Vagina (tissue), 2 donors: ENCODE data around the gene AACS. TPM values are rescaled to one million over a fixed set of nuclear protein-coding genes. Genes with fewer than 3 reads are reported as not detected.
"Not testable (repeated sequence)": the region's sequence is repeated elsewhere in the genome, so short reads cannot be mapped to it uniquely, and the experiment has no call there.

ENCODE experiments used
- DNase-seq, 2 donors: peaks; one replicate each; pipeline ENCODE4 v3.0.0-alpha.2; 2017; ENCODE audit errors: extremely low spot score in 2 of 2
- H3K27ac ChIP-seq: fragments of 200-600 bp; sonication (generic); one replicate; pipeline ENCODE4 v1.5.1; 2019
- H3K27me3 ChIP-seq: fragments of 200-600 bp; sonication (generic); one replicate; pipeline ENCODE4 v1.5.1; 2019
- H3K36me3 ChIP-seq, 2 donors: fragments of 200-600 bp; sonication (generic); one replicate each; pipeline ENCODE4 v1.5.1; 2017 to 2019
- H3K4me1 ChIP-seq: fragments of 200-600 bp; sonication (generic); one replicate; pipeline ENCODE4 v1.5.1; 2019
- H3K4me3 ChIP-seq, 2 donors: fragments of 200-600 bp; sonication (generic); 1 replicate in 1 of 2; 2 replicates in 1 of 2; pipeline ENCODE4 v1.5.1; 2016 to 2019
- H3K9me3 ChIP-seq: fragments of 200-600 bp; sonication (generic); one replicate; pipeline ENCODE4 v1.5.1; 2019
- CTCF ChIP-seq, 3 experiments: fragments of 450-650 bp in 2 of 3; fragments of 200-600 bp in 1 of 3; sonication (generic) in 1 of 3; IDR thresholded peaks; one replicate each; pipeline ENCODE4 v1.5.1; 2017 to 2019; ENCODE audit warnings: antibody characterized with exemption in 3 of 3, mild to moderate bottlenecking in 2 of 3, moderate library complexity in 2 of 3
- POLR2A ChIP-seq, 2 donors: fragments of 450-650 bp; IDR thresholded peaks; one replicate each; pipeline ENCODE4 v1.6.1; 2017; ENCODE audit warnings: antibody characterized with exemption in 2 of 2, mild to moderate bottlenecking in 2 of 2, moderate library complexity in 2 of 2
- POLR2AphosphoS5 ChIP-seq, 2 donors: sonication (generic); formaldehyde crosslinking; IDR thresholded peaks; one replicate each; pipeline ENCODE4 v1.9.0; 2017; ENCODE audit warnings: antibody characterized with exemption in 2 of 2, mild to moderate bottlenecking in 2 of 2, low read depth in 1 of 2; ENCODE audit not compliant: insufficient read depth in 1 of 2
- intact Hi-C: fragments of 100-400 bp; cut with DNase I; formaldehyde crosslinking; loops from one replicate; pipeline ENCODE4 v1.15.1; 2023
- total RNA-seq: library from RNA; depleted of rRNA; stranded (reverse); fragments of >200 nt; gene quantifications from one replicate; pipeline ENCODE4 v1.2.3, GENCODE V29; 2016

AACS gene
- total RNA-seq, 1 donor from 2014 or later = 22.3 TPM

- Histone ChIP-seq H3K36me3 (no peaks in the 10 kb centered on the region), H3K27ac (no peak overlapping the region), H3K4me3 (no peak overlapping the region), H3K9me3 (no peaks in the 10 kb centered on the region), H3K27me3 (no peaks in the 10 kb centered on the region), H3K4me1 (no peaks in the 10 kb centered on the region)
- no peak for DNase-seq
- TF ChIP-seq POLR2AphosphoS5 (IDR thresholded peaks at IDR 0.05; ENCODE audit: insufficient read depth in 1 of 2, low read depth in 1 of 2) (no peak), POLR2A (IDR thresholded peaks at IDR 0.05) (no peak), CTCF (IDR thresholded peaks at IDR 0.05) (no peak)
- intact Hi-C loops = no loop called here
Observed at GRCh38 chr12:125029761-125030358, 35.4 kb upstream of the AACS start.

- H3K36me3 ChIP-seq, intact Hi-C loops, H3K27me3 ChIP-seq, H3K9me3 ChIP-seq, H3K4me3 ChIP-seq, DNase-seq, H3K27ac ChIP-seq, H3K4me1 ChIP-seq: not testable (repeated sequence)
Observed at GRCh38 chr12:125031471-125031870, 33.8 kb upstream of the AACS start.

GRCh38 chr12:125032466-125033152, 32.6 kb upstream of the AACS start:
- no peak overlapping the region for H3K4me3 ChIP-seq

GRCh38 chr12:125033288-125033687, 31.9 kb upstream of the AACS start:
- no peaks in the 10 kb centered on the region for H3K36me3 ChIP-seq
- intact Hi-C loops = no loop called here
- H3K4me1 ChIP-seq = no peaks in the 10 kb centered on the region
- H3K4me3 ChIP-seq = no peak overlapping the region
- no peak for TF ChIP-seq POLR2AphosphoS5 (IDR thresholded peaks at IDR 0.05; ENCODE audit: insufficient read depth in 1 of 2, low read depth in 1 of 2)
- no peak for TF ChIP-seq CTCF (IDR thresholded peaks at IDR 0.05)
- TF ChIP-seq POLR2A (IDR thresholded peaks at IDR 0.05) = no peak
- no peaks in the 10 kb centered on the region for H3K9me3 ChIP-seq
- DNase-seq = no peak
- H3K27ac ChIP-seq = no peak overlapping the region
- H3K27me3 ChIP-seq = no peaks in the 10 kb centered on the region

More at GRCh38 chr12:125032466-125033152, 32.6 kb upstream of the AACS start:
- no peaks in the 10 kb centered on the region for H3K4me1 ChIP-seq
- intact Hi-C loops = no loop called here
- DNase-seq = no peak
- no peaks in the 10 kb centered on the region for H3K36me3 ChIP-seq
- H3K9me3 ChIP-seq = no peaks in the 10 kb centered on the region
- no peaks in the 10 kb centered on the region for H3K27me3 ChIP-seq
- no peak for TF ChIP-seq POLR2A (IDR thresholded peaks at IDR 0.05)
- TF ChIP-seq CTCF (IDR thresholded peaks at IDR 0.05) = no peak
- TF ChIP-seq POLR2AphosphoS5 (IDR thresholded peaks at IDR 0.05; ENCODE audit: insufficient read depth in 1 of 2, low read depth in 1 of 2) = no peak
- H3K27ac ChIP-seq = no peak overlapping the region

GRCh38 chr12:125038976-125039625, 26.1 kb upstream of the AACS start:
- TF ChIP-seq POLR2A (IDR thresholded peaks at IDR 0.05) = no peak
- no peak for TF ChIP-seq CTCF (IDR thresholded peaks at IDR 0.05)
- no peak for TF ChIP-seq POLR2AphosphoS5 (IDR thresholded peaks at IDR 0.05; ENCODE audit: insufficient read depth in 1 of 2, low read depth in 1 of 2)
- no peak overlapping the region for H3K4me3 ChIP-seq
- H3K9me3 ChIP-seq = no peaks in the 10 kb centered on the region
- no peak for DNase-seq
- no peaks in the 10 kb centered on the region for H3K4me1 ChIP-seq
- no peaks in the 10 kb centered on the region for H3K27me3 ChIP-seq
- no peaks in the 10 kb centered on the region for H3K36me3 ChIP-seq
- intact Hi-C loops = no loop called here
- H3K27ac ChIP-seq = no peak overlapping the region
